GM10266 (cell line): Measurements from ENCODE around the gene RIMBP2.

Experiments used
- DNase-seq: peaks from one replicate; pipeline ENCODE4 v3.0.0; 2012; ENCODE audit errors: extremely low spot score
- TF ChIP-seq, protein P1 (sequence below): IDR thresholded peaks from 2 replicates; pipeline ENCODE4 v1.5.1; 2012; ENCODE audit warnings: mild to moderate bottlenecking, low read depth; ENCODE audit not compliant: control insufficient read depth, insufficient read depth; ENCODE audit errors: missing control alignments

The RIMBP2 gene

DNA sequence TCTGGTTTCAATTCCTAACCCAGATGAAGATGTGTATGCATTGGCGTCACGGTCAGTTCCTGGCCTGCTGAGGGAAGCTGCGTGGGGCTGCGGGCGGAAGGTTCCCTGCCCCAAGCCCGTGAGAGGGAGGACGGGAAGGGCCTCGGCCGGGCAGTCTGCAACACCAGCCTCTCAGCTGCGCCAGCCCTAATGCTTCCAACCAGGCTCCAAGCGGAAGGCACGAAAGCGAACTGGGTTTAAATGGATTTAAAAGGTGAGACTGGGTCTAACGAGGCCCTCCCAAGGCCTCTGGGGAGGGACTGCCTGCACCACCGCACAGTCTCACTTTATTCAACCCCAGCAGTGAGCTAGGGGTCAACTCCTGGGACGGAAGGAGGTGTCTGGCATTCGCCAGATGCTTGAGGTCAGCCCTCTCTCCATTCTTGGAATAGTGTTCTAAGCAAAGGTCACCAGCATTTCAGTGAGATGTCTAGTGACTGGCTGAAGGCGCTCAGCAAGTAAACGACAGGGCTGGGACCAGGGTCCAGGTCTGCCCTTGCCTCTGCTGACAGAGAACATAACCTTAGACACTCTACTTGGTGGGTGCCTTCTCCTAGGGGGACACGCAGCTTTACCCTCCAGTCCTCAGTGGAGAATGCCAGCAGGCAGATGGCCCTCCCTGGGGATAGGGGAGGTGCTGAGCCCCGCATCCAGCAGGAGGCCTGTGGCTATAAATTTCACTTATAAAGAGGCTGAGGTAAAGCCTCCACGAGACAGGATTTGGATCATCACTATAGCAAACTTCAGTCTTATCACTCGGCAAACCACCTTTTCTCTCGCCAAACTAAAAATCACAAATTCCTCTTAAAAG, 286.2 kb downstream of the RIMBP2 start:
- TF ChIP-seq, protein P1, sequence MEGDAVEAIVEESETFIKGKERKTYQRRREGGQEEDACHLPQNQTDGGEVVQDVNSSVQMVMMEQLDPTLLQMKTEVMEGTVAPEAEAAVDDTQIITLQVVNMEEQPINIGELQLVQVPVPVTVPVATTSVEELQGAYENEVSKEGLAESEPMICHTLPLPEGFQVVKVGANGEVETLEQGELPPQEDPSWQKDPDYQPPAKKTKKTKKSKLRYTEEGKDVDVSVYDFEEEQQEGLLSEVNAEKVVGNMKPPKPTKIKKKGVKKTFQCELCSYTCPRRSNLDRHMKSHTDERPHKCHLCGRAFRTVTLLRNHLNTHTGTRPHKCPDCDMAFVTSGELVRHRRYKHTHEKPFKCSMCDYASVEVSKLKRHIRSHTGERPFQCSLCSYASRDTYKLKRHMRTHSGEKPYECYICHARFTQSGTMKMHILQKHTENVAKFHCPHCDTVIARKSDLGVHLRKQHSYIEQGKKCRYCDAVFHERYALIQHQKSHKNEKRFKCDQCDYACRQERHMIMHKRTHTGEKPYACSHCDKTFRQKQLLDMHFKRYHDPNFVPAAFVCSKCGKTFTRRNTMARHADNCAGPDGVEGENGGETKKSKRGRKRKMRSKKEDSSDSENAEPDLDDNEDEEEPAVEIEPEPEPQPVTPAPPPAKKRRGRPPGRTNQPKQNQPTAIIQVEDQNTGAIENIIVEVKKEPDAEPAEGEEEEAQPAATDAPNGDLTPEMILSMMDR = no peak
- DNase-seq = no peak

DNA sequence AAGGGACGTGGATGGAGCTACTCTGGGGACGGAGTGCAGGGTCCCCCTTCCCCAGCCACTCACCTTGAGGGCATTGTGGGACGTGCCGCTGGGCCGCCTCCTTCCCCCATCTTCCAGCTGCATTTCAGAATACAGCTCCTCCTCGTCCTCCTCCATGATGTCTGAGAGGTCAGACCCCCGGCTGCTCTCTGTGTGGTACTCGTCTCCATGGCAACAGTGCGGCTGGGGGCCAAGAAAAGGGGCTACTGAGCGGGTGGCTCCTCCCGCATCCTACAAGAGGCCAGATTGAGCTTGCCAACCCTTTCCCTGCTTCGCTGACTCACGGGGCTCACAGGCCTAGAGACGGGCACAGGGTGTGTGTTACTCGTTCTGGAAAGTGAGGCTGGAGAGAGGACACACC, 288.0 kb downstream of the RIMBP2 start:
- TF ChIP-seq, protein P1 = no peak
- DNase-seq = no peak

DNA sequence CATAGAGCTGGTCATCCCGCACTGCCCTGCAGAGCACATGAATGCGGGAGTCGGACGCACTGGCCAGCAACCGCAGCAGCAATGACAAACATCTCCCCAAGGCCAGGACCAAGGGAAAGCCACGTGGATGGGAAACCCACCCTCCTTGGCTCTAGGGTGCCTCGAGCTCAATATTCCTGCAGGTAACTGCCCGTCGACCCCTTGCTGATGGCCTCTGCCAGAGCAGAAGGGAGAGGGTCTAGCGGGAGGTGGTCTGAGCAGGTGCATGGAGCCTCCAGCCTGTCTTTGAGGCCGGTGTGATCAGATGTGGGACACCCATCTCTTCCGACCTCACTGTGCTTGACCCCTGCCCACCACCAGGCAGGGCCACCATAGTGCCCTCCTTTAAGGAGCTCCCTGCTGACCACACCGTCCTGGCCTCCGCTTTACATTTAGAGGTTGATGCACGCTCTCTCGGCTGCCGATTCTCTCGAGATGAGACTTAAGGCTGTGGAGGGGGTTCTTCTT, 288.7 kb downstream of the RIMBP2 start:
- TF ChIP-seq, protein P1 = no peak
- DNase-seq = no peak

DNA sequence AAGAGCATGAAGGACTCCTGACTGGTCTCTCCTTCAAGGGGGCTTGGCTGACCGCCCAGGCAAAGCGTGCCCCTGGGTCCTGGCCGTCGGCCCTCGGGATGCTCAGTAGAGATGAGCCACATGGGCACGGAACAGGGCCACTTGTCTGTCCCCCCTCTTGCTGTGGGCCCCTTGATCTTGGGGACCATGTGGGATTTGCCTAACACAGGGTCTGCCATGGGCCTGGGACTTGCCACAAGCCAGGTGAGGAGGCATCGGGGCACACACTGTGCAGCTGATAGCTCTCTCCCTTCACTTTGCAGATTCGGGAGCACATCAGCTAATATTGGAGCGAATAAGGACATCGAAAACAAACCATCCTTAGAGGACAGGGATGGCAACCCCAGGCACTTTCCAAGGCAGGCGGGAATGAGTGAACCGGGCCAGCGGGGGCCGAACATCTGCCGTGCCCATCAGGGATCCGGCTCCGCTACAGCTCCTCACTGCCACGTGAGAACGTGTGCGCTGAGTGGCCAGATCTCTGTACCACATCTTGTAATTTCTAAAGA, 290.3 kb downstream of the RIMBP2 start:
- DNase-seq = no peak
- TF ChIP-seq, protein P1 = no peak

DNA sequence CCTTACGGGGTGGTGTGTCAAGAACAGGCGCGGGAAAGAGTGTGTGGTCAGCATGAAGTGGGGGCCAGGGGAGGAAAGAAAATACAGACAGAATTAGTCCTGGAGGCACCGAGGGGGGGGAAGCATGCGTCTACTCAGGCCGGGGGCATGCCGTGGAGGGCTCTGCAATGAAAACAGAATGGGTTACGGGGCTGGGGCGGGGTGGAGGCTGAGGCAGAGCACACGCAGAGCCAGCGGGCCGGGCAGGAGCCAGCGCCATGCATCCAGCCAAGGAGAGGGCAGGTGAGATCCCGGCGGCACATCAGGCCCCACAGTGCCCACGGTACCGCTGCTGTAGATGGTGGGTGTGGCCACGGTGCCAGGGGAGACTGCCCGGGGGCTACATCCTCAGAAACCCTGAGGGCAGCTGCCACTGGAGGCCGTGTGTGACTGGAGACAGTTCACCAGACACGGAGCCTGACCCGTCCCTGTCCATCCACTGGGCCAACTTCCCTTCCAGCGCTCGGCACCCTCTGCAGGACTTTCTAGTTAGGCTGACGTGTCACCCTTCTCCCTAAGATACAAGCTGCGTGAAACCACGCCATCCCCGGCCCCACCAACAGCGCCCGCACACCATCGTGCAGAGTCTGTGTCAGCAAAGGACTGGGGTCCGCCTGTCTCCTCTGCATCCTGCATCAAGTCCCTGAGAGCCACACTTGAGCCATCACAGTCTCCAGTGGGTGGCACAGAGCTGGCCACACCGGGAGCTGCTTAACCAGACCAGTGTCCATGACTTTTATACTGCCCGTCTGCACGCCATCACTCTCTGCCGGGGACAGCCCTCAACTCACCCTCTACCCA, 291.0 kb downstream of the RIMBP2 start:
- TF ChIP-seq, protein P1 = no peak
- peak; percentile 14 for DNase-seq

DNA sequence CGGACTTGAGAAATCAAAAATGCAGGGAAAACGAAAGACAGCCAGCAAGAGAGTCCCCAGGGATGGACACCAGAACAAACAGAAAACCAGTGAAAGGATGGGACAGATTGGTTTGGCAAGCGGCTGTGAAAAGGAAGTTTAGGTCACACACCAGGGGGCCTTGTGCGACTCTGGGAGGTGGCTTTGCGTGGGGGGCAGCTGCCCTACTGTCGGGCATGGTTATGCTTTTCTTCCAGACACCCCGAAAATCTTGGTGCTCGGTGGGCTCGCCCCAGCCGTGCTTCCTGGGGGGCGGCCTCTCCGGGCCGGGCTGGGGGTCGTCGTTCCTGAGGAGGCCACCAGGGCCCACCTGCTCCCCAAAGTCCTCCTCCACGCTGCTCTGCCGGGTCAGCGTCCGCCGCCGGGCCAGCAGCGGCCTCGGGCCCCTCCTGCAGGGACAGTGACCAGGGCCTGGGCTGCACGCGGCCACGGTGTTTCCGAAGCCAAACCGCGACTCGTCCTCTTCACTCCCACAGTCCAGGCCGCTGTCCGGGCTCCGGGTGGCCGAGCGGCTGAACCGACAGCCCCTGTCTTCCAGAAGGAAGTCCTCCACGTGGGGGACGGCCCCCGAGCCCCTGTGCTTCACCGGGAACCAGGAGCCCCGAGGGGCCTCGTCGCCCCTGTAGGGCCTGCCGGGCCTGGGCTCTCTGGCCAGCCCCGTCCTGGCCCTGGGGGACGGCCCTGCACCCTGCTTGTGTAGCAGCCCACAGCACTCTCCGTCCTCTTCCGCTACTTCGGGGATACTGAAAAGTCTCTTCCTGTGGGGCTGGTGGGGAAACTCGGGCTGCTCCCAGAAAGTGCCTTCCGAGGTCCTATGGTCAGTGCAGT, 291.9 kb downstream of the RIMBP2 start:
- TF ChIP-seq, protein P1 = no peak
- DNase-seq = no peak
